H9 (cell line): ENCODE measurements around the gene ZGRF1. TPM values are rescaled to one million over a fixed set of nuclear protein-coding genes. Genes with fewer than 3 reads are reported as not detected.

Source experiments
- DNase-seq: peaks from one replicate; pipeline ENCODE4 v3.0.0-alpha.2; 2017
- H2AFZ ChIP-seq: one replicate; pipeline ENCODE4 v1.6.1; 2013; ENCODE audit warnings: mild to moderate bottlenecking, low read length, control low read depth, moderate library complexity
- H2AK5ac ChIP-seq: 2 replicates; pipeline ENCODE4 v1.6.1; 2013; ENCODE audit warnings: low read length, control low read depth, mixed read lengths; ENCODE audit not compliant: insufficient read length
- H2BK120ac ChIP-seq: one replicate; pipeline ENCODE4 v1.6.1; 2013; ENCODE audit warnings: low read depth, mild to moderate bottlenecking, low read length, control low read depth, inconsistent platforms; ENCODE audit not compliant: poor library complexity, severe bottlenecking
- H2BK12ac ChIP-seq: 2 replicates; pipeline ENCODE4 v1.6.1; 2013; ENCODE audit warnings: low read length, control low read depth, mixed read lengths, low read depth; ENCODE audit not compliant: insufficient read length
- H2BK15ac ChIP-seq: 2 replicates; pipeline ENCODE4 v1.6.1; 2013; ENCODE audit warnings: low read depth, low read length, control low read depth
- H2BK20ac ChIP-seq: one replicate; pipeline ENCODE4 v1.6.1; 2013; ENCODE audit warnings: low read depth, mild to moderate bottlenecking, low read length, control low read depth, inconsistent platforms; ENCODE audit not compliant: poor library complexity, severe bottlenecking
- H2BK5ac ChIP-seq: 2 replicates; pipeline ENCODE4 v1.6.1; 2013; ENCODE audit warnings: low read length, control low read depth, mixed read lengths; ENCODE audit not compliant: insufficient read length
- H3K14ac ChIP-seq: 2 replicates; pipeline ENCODE4 v1.6.1; 2013; ENCODE audit warnings: low read length, control low read depth; ENCODE audit not compliant: insufficient read depth
- H3K18ac ChIP-seq: 2 replicates; pipeline ENCODE4 v1.6.1; 2013; ENCODE audit warnings: low read depth, mild to moderate bottlenecking, mixed read lengths, low read length, control low read depth; ENCODE audit not compliant: insufficient read length
- H3K23ac ChIP-seq: 2 replicates; pipeline ENCODE4 v1.6.1; 2013; ENCODE audit warnings: low read length, control low read depth, mixed read lengths, low read depth; ENCODE audit not compliant: insufficient read length
- H3K23me2 ChIP-seq: 2 replicates; pipeline ENCODE4 v1.6.1; 2013; ENCODE audit warnings: low read depth, mild to moderate bottlenecking, mixed read lengths, low read length, control low read depth; ENCODE audit not compliant: insufficient read length, poor library complexity, severe bottlenecking
- H3K27ac ChIP-seq: 2 replicates; pipeline ENCODE4 v1.5.1; 2013; ENCODE audit warnings: low read length, control low read depth, mixed read lengths, low read depth; ENCODE audit not compliant: insufficient read length
- H3K27me3 ChIP-seq: 2 replicates; pipeline ENCODE4 v1.6.1; 2013; ENCODE audit warnings: low read length, control low read depth, inconsistent platforms; ENCODE audit not compliant: insufficient read depth
- H3K4ac ChIP-seq: 2 replicates; pipeline ENCODE4 v1.6.1; 2013; ENCODE audit warnings: low read depth, mild to moderate bottlenecking, control low read depth, inconsistent platforms, low read length, moderate library complexity
- H3K4me1 ChIP-seq: 2 replicates; pipeline ENCODE4 v1.6.1; 2013; ENCODE audit warnings: low read length, control low read depth, inconsistent platforms; ENCODE audit not compliant: insufficient read depth
- H3K4me2 ChIP-seq: 2 replicates; pipeline ENCODE4 v1.6.1; 2013; ENCODE audit warnings: low read length, control low read depth, mixed read lengths; ENCODE audit not compliant: insufficient read length, insufficient read depth
- H3K56ac ChIP-seq: 2 replicates; pipeline ENCODE4 v1.6.1; 2013; ENCODE audit warnings: low read depth, mild to moderate bottlenecking, mixed read lengths, low read length, control low read depth; ENCODE audit not compliant: insufficient read length
- H3K79me1 ChIP-seq: 2 replicates; pipeline ENCODE4 v1.6.1; 2013; ENCODE audit warnings: low read depth, mild to moderate bottlenecking, moderate library complexity, low read length, control low read depth, inconsistent platforms; ENCODE audit not compliant: insufficient read depth, poor library complexity, severe bottlenecking
- H3K79me2 ChIP-seq: 2 replicates; pipeline ENCODE4 v1.6.1; 2013; ENCODE audit warnings: low read length, control low read depth, inconsistent platforms; ENCODE audit not compliant: insufficient read depth
- H3K9ac ChIP-seq: 2 replicates; pipeline ENCODE4 v1.6.1; 2013; ENCODE audit warnings: low read length, control low read depth, mixed read lengths; ENCODE audit not compliant: insufficient read length; ENCODE audit errors: extremely low read depth
- H3K9me3 ChIP-seq: one replicate; pipeline ENCODE4 v1.6.1; 2013; ENCODE audit warnings: low read depth, low read length, inconsistent platforms; ENCODE audit not compliant: control insufficient read depth
- H3T11ph ChIP-seq: one replicate; pipeline ENCODE4 v1.6.1; 2013; ENCODE audit warnings: mild to moderate bottlenecking, low read length, control low read depth, inconsistent platforms
- H4K20me1 ChIP-seq: one replicate; pipeline ENCODE4 v1.6.1; 2013; ENCODE audit not compliant: control insufficient read depth, insufficient read length, insufficient read depth
- H4K5ac ChIP-seq: 2 replicates; pipeline ENCODE4 v1.6.1; 2013; ENCODE audit warnings: low read depth, mild to moderate bottlenecking, mixed read lengths, low read length, control low read depth; ENCODE audit not compliant: insufficient read length
- H4K8ac ChIP-seq: replicated peaks from 2 replicates; pipeline ENCODE4 v1.6.1; 2013; ENCODE audit warnings: low read length, control low read depth, mixed read lengths, low read depth; ENCODE audit not compliant: insufficient read length
- H4K91ac ChIP-seq: 2 replicates; pipeline ENCODE4 v1.6.1; 2013; ENCODE audit warnings: low read depth, mild to moderate bottlenecking, moderate library complexity, mixed read lengths, low read length, control low read depth; ENCODE audit not compliant: insufficient read length
- H3K27ac Mint-ChIP-seq, 3 experiments: 2 replicates in 2 of 3; 3 replicates in 1 of 3; pipeline ENCODE4 v1.8.0; 2020 to 2021; ENCODE audit warnings: mixed read lengths in 3 of 3, mild to moderate bottlenecking in 1 of 3, moderate library complexity in 1 of 3
- H3K27me3 Mint-ChIP-seq: 2 replicates; pipeline ENCODE4 v1.8.0; 2021; ENCODE audit warnings: low read depth, mild to moderate bottlenecking, moderate library complexity, mixed read lengths
- H3K36me3 Mint-ChIP-seq, 3 experiments: 2 replicates in 2 of 3; 3 replicates in 1 of 3; pipeline ENCODE4 v1.8.0; 2020 to 2021; ENCODE audit warnings: low read depth in 3 of 3, mixed read lengths in 3 of 3; ENCODE audit not compliant: insufficient read depth in 1 of 3
- H3K4me1 Mint-ChIP-seq, 2 experiments: 2 replicates each; pipeline ENCODE4 v1.8.0; 2020; ENCODE audit warnings: mixed read lengths in 2 of 2
- H3K4me3 Mint-ChIP-seq, 2 experiments: 2 replicates in 1 of 2; 3 replicates in 1 of 2; pipeline ENCODE4 v1.8.0; 2020 to 2021; ENCODE audit warnings: mild to moderate bottlenecking in 2 of 2, mixed read lengths in 2 of 2, moderate library complexity in 1 of 2
- H3K9me3 Mint-ChIP-seq, 2 experiments: 2 replicates in 1 of 2; 3 replicates in 1 of 2; pipeline ENCODE4 v1.8.0; 2020; ENCODE audit warnings: mild to moderate bottlenecking in 2 of 2, mixed read lengths in 2 of 2, moderate library complexity in 1 of 2
- WGBS: extraction: QIAGEN DNeasy Blood & Tissue Kit; methylation state at CpG from one replicate; pipeline ENCODE4 v1.1.7; 2013; ENCODE audit warnings: missing lambda C conversion rate, low lambda C conversion rate, mixed read lengths; ENCODE audit not compliant: insufficient read length; ENCODE audit errors: extremely low coverage; 5-methylcytosine and 5-hydroxymethylcytosine counted together
- total RNA-seq: library from RNA; stranded (reverse); gene quantifications from 2 replicates; pipeline ENCODE4 v1.2.1, GENCODE V29; 2021
- TF ChIP-seq, protein P1 (sequence below): fragments of 200-600 bp; sonication (generic); conservative IDR thresholded peaks from 3 replicates; pipeline ENCODE4 v1.8.0; 2021; ENCODE audit warnings: antibody characterized with exemption, mild to moderate bottlenecking

Gene ZGRF1
- total RNA-seq, 1 experiment from 2014 or later, result 38.3 TPM

DNA sequence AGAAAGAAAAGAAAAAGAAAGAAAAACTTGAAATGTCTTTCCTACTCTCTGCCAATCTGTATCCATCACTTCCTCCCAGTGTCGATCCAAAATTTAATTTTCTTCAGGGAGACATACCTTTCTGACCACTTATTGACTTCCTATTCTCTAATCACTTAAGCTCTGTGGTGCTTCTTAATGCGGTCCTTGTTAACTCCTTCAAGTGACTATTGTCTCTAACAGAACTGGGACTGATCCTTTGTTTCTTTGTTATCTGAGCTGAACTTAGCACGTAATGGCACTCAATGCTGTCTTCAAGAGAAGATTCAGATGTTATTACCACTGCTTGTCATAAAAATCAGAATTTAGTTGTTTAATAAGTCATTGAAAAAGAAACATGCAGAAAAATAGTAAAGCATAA lies 31.4 kb upstream of the ZGRF1 start:
- no peaks in the 10 kb centered on the region for H3K36me3 Mint-ChIP-seq
- Histone ChIP-seq H3K9ac (no peak overlapping the region), H3K27me3 (no peaks in the 10 kb centered on the region), H3K56ac (no peak overlapping the region), H3K4ac (no peak overlapping the region), H3T11ph (no peak overlapping the region), H3K27ac (no peak overlapping the region), H4K8ac (no peak overlapping the region), H3K79me1 (no peaks in the 10 kb centered on the region), H4K20me1 (no peaks in the 10 kb centered on the region), H2BK12ac (no peak overlapping the region), H2BK120ac (no peak overlapping the region), H2AK5ac (no peak overlapping the region), H3K14ac (no peak overlapping the region), H3K79me2 (no peaks in the 10 kb centered on the region), H2AFZ (no peak overlapping the region), H4K5ac (no peak overlapping the region), H3K18ac (no peak overlapping the region), H2BK20ac (no peak overlapping the region), H2BK15ac (no peak overlapping the region), H3K4me1 (no peaks in the 10 kb centered on the region; the same call in 1 of the 2 replicates), H4K91ac (no peak overlapping the region), H2BK5ac (no peak overlapping the region), H3K4me2 (no peak overlapping the region), H3K23ac (no peak overlapping the region), H3K9me3 (no peaks in the 10 kb centered on the region), H3K23me2 (no peaks in the 10 kb centered on the region)
- TF ChIP-seq, protein P1, sequence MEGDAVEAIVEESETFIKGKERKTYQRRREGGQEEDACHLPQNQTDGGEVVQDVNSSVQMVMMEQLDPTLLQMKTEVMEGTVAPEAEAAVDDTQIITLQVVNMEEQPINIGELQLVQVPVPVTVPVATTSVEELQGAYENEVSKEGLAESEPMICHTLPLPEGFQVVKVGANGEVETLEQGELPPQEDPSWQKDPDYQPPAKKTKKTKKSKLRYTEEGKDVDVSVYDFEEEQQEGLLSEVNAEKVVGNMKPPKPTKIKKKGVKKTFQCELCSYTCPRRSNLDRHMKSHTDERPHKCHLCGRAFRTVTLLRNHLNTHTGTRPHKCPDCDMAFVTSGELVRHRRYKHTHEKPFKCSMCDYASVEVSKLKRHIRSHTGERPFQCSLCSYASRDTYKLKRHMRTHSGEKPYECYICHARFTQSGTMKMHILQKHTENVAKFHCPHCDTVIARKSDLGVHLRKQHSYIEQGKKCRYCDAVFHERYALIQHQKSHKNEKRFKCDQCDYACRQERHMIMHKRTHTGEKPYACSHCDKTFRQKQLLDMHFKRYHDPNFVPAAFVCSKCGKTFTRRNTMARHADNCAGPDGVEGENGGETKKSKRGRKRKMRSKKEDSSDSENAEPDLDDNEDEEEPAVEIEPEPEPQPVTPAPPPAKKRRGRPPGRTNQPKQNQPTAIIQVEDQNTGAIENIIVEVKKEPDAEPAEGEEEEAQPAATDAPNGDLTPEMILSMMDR, result no peak
- H3K27me3 Mint-ChIP-seq, result no peaks in the 10 kb centered on the region
- no peak for DNase-seq
- H3K4me1 Mint-ChIP-seq, result peaks cover 11 to 23% of the 10 kb centered on the region in 2 experiments
- WGBS, result no CpG with 5 or more reads among the region's 3 CpGs
- no peaks in the 10 kb centered on the region for H3K9me3 Mint-ChIP-seq
- H3K27ac Mint-ChIP-seq, result peak overlapping the region in 2 of 3 experiments; percentile 1 to 78; a peak in 2 of 7 replicates
- H3K4me3 Mint-ChIP-seq, result no peak overlapping the region
